Smooth muscle cell (in vitro differentiated cells): Measurements from ENCODE around the gene KCNE1. TPM values are rescaled to one million over a fixed set of nuclear protein-coding genes. Genes with fewer than 3 reads are reported as not detected.
A peak's percentile ranks its signal among the peaks of the same experiment; 100 is the strongest.

Experiments
- DNase-seq: peaks from one replicate; lab custom pipeline; 2025; ENCODE audit not compliant: unreplicated experiment; lab: John Stamatoyannopoulos, UW
- H2AFZ ChIP-seq: fragments of 200-600 bp; sonication (generic); 2 replicates; pipeline ENCODE4 v1.6.0; 2016; ENCODE audit warnings: antibody characterized with exemption, low read depth, mild to moderate bottlenecking
- H3F3A ChIP-seq: fragments of 200-600 bp; sonication (generic); 2 replicates; pipeline ENCODE4 v1.6.0; 2017; ENCODE audit warnings: antibody characterized with exemption, low read depth
- H3K27ac ChIP-seq: fragments of 200-600 bp; sonication (generic); 2 replicates; pipeline ENCODE4 v1.5.1; 2016; ENCODE audit warnings: low read depth, mild to moderate bottlenecking
- H3K27me3 ChIP-seq: fragments of 200-600 bp; sonication (generic); 2 replicates; pipeline ENCODE4 v1.6.1; 2016; ENCODE audit warnings: low read depth, mild to moderate bottlenecking
- H3K36me3 ChIP-seq: fragments of 200-600 bp; sonication (generic); 2 replicates; pipeline ENCODE4 v1.5.1; 2016; ENCODE audit warnings: low read depth
- H3K4me1 ChIP-seq: fragments of 200-600 bp; sonication (generic); 2 replicates; pipeline ENCODE4 v1.5.1; 2016; ENCODE audit warnings: low read depth
- H3K4me2 ChIP-seq: fragments of 200-600 bp; sonication (generic); 2 replicates; pipeline ENCODE4 v1.6.0; 2016; ENCODE audit warnings: mild to moderate bottlenecking
- H3K4me3 ChIP-seq: fragments of 200-600 bp; sonication (generic); 2 replicates; pipeline ENCODE4 v1.5.1; 2016; ENCODE audit warnings: mild to moderate bottlenecking
- H3K79me2 ChIP-seq: fragments of 200-600 bp; sonication (generic); 2 replicates; pipeline ENCODE4 v1.6.0; 2016; ENCODE audit warnings: low read depth, mild to moderate bottlenecking
- H3K9ac ChIP-seq: fragments of 200-600 bp; sonication (generic); 2 replicates; pipeline ENCODE4 v1.6.0; 2016; ENCODE audit warnings: low read depth
- H3K9me3 ChIP-seq: fragments of 200-600 bp; sonication (generic); replicated peaks from 2 replicates; pipeline ENCODE4 v1.5.1; 2016; ENCODE audit warnings: low read depth
- H4K20me1 ChIP-seq: fragments of 200-600 bp; sonication (generic); 2 replicates; pipeline ENCODE4 v1.6.0; 2016; ENCODE audit warnings: low read depth
- CTCF ChIP-seq: fragments of 200-600 bp; sonication (generic); IDR thresholded peaks from 2 replicates; pipeline ENCODE4 v1.5.1; 2017; ENCODE audit warnings: borderline replicate concordance, mild to moderate bottlenecking, antibody characterized with exemption; ENCODE audit not compliant: insufficient read depth, poor library complexity, severe bottlenecking
- WGBS: methylation state at CpG from one replicate; pipeline ENCODE4 v1.1.7; 2016; ENCODE audit warnings: low lambda C conversion rate; 5-methylcytosine and 5-hydroxymethylcytosine counted together
- polyA plus RNA-seq: library from polyadenylated mRNA; unstranded; fragments of >200 nt; fragmentation: Nextera tagmentation; extraction: Ambion mirVana; gene quantifications from 2 replicates; pipeline ENCODE4 v1.2.1, GENCODE V29; 2016
- total RNA-seq: library from RNA; depleted of rRNA; stranded (reverse); fragments of >200 nt; gene quantifications from 2 replicates; pipeline ENCODE4 v1.2.3, GENCODE V29; 2014

The KCNE1 gene
- total and polyA plus RNA-seq, 2 experiments from 2014 or later = 0.16 TPM; not detected in 1

GRCh38 chr21:34510148-34511142 is 1.6 kb downstream of the KCNE1 start:
- no peak overlapping the region for H3K27ac ChIP-seq
- WGBS = 80% methylated on average over 15 of the region's 15 CpGs
- DNase-seq = no peak
- no peaks in the 10 kb centered on the region for H3K36me3 ChIP-seq
- H3K9me3 ChIP-seq = no peaks in the 10 kb centered on the region
- H3K4me1 ChIP-seq = no peaks in the 10 kb centered on the region
- no peaks in the 10 kb centered on the region for H3K27me3 ChIP-seq
- H3K9ac ChIP-seq = no peak overlapping the region
- no peak overlapping the region for H3K4me2 ChIP-seq
- peak; percentile 65 for TF ChIP-seq CTCF
- no peaks in the 10 kb centered on the region for H3K79me2 ChIP-seq
- no peak overlapping the region for H2AFZ ChIP-seq
- no peaks in the 10 kb centered on the region for H4K20me1 ChIP-seq
- H3F3A ChIP-seq = no peaks in the 10 kb centered on the region
- H3K4me3 ChIP-seq = no peak overlapping the region

- no peaks in the 10 kb centered on the region for H3K9me3 ChIP-seq
- H4K20me1 ChIP-seq = no peaks in the 10 kb centered on the region
- H3K4me2 ChIP-seq = no peak overlapping the region
- H3K79me2 ChIP-seq = no peaks in the 10 kb centered on the region
- DNase-seq = no peak
- TF ChIP-seq CTCF = no peak
- no peaks in the 10 kb centered on the region for H3F3A ChIP-seq
- H2AFZ ChIP-seq = no peak overlapping the region
- H3K27ac ChIP-seq = no peak overlapping the region
- H3K4me1 ChIP-seq = no peaks in the 10 kb centered on the region
- H3K36me3 ChIP-seq = no peaks in the 10 kb centered on the region
- WGBS = 96% methylated on average over 4 of the region's 4 CpGs
- no peak overlapping the region for H3K4me3 ChIP-seq
- H3K9ac ChIP-seq = no peak overlapping the region
- no peaks in the 10 kb centered on the region for H3K27me3 ChIP-seq
Measured at GRCh38 chr21:34509151-34509550, 2.9 kb downstream of the KCNE1 start.

GRCh38 chr21:34504595-34504994 is 7.4 kb downstream of the KCNE1 start:
- H2AFZ ChIP-seq = no peak overlapping the region
- H3K9me3 ChIP-seq = no peaks in the 10 kb centered on the region
- H3K79me2 ChIP-seq = no peaks in the 10 kb centered on the region
- no peaks in the 10 kb centered on the region for H3K4me1 ChIP-seq
- no peak overlapping the region for H3K4me3 ChIP-seq
- H3K27ac ChIP-seq = no peak overlapping the region
- H3F3A ChIP-seq = no peaks in the 10 kb centered on the region
- 94% methylated on average over 2 of the region's 2 CpGs for WGBS
- no peaks in the 10 kb centered on the region for H3K36me3 ChIP-seq
- H4K20me1 ChIP-seq = no peaks in the 10 kb centered on the region
- DNase-seq = no peak
- no peak for TF ChIP-seq CTCF
- no peaks in the 10 kb centered on the region for H3K27me3 ChIP-seq
- H3K9ac ChIP-seq = no peak overlapping the region
- H3K4me2 ChIP-seq = no peak overlapping the region
